ENCODE measurements around the gene DNAJC1. TPM values are rescaled to one million over a fixed set of nuclear protein-coding genes. Genes with fewer than 3 reads are reported as not detected.
A peak's percentile ranks its signal among the peaks of the same experiment; 100 is the strongest.

The DNAJC1 gene
- total RNA-seq, 2 experiments from 2014 or later: 26.5 to 32.5 TPM

DNA sequence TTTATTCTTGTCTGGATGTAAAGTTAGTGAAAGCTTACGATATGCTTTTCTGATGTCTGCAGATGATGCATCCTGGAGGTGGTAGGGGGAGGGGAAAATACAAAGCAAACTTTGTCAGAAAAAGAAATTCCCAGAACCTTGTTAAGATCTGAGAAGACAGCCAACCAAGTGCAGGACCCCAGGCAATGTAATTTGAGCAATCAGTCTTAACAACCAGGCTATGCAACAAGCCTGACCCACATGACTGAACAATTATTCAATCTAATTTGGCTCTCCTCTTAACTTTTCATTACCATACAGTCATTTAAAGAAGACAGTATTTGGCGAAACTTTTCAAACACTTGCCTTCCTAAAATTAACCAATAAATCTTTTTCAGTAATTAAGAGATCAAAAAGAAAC is 74.5 kb downstream of the DNAJC1 start:
- no peaks in the 10 kb centered on the region for H3K36me3 Mint-ChIP-seq
- H3K4me3 Mint-ChIP-seq: no peak overlapping the region
- no peaks in the 10 kb centered on the region for H3K4me1 Mint-ChIP-seq
- DNase-seq: no peak
- H3K27me3 Mint-ChIP-seq: no peaks in the 10 kb centered on the region
- no peak for ATAC-seq
- H3K9me3 Mint-ChIP-seq (ENCODE audit: low read depth): no peaks in the 10 kb centered on the region
- CTCF ChIA-PET: no interaction called here
- H3K27ac Mint-ChIP-seq: no peak overlapping the region

DNA sequence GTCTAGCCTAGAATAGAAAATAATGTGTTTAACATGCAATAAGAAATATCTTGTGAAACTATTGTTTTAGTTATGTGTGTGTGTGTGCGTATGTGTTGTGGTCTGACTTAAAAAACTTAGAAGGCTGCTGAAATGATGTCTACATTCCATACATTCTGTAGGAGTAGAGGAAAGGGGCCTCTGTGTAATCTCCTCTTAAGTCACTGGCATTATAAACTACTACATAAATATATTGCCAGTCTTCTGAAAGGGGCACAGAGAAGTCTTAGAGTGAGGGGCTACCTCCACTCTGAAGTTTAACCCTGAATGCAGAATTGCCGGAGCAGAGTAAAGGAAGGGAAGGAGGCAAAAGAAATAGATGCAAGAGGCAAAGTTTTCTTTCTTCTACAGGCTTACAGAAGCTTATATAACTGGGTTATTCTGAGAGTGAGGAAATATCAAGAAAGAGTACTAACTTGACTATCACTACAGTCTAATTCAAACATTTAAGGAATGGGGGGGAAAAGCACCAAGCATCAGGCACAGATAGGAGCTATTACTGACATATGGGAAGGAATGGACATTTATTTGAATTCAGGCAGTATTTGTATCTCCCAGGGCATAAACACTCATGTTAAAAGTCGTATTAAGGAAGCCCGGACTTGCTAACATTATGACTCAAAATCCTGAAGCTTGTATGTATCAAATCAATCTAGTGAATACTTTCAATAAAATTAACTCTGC is 75.7 kb downstream of the DNAJC1 start:
- Mint-ChIP-seq H3K9me3 (ENCODE audit: low read depth) (no peaks in the 10 kb centered on the region), H3K4me1 (no peaks in the 10 kb centered on the region), H3K27me3 (no peaks in the 10 kb centered on the region), H3K27ac (no peak overlapping the region), H3K4me3 (no peak overlapping the region), H3K36me3 (no peaks in the 10 kb centered on the region)
- ATAC-seq: no peak
- no peak for DNase-seq
- CTCF ChIA-PET: no interaction called here

DNA sequence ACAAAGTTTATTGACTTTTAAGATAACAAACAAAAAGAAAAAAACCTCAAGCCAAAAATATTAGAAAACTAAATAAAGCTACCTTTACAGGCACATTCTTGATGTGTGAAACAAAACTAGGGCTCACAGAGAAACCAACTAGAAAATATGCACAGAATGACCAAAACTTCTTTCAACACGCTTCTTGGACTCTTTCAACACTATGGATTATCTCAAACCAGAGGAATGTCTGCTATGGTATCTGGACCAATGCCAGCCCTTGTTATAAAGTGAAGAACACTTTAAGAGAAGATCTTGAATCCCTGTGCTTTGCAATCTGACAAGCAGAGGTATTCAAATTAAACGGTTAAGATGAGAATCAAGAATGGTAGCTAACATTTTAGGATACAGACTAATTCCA is 76.6 kb downstream of the DNAJC1 start:
- Mint-ChIP-seq H3K27me3 (no peaks in the 10 kb centered on the region), H3K4me1 (no peaks in the 10 kb centered on the region), H3K9me3 (ENCODE audit: low read depth) (no peaks in the 10 kb centered on the region), H3K4me3 (no peak overlapping the region), H3K27ac (no peak overlapping the region), H3K36me3 (no peaks in the 10 kb centered on the region)
- CTCF ChIA-PET: no interaction called here
- ATAC-seq: no peak
- no peak for DNase-seq

DNA sequence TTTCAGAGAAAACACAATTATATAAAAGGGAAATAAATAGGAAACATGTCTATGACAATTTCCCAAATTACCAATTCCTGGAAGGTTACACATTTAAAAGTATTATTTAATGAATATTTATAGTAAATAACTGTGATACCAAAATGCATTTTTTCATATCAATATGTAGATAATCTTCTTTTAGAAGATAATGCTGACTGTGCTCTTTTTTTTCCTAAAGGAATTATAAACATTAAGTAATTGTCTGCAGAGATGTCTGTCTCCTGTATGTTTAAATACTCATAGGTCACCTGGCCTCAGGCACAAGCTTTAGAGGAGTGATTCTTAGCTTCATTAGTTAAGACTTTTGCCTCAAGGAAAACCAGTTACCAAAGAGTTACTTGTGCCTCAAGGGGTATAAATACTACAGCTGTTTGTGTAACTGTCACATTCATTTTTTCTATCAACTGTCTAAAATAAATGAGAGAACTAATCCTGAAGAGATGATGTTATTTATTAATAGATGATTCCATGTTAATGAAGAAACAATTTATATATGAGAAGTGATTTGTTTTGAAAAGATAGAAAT is 77.1 kb downstream of the DNAJC1 start:
- no peaks in the 10 kb centered on the region for H3K36me3 Mint-ChIP-seq
- CTCF ChIA-PET: no interaction called here

DNA sequence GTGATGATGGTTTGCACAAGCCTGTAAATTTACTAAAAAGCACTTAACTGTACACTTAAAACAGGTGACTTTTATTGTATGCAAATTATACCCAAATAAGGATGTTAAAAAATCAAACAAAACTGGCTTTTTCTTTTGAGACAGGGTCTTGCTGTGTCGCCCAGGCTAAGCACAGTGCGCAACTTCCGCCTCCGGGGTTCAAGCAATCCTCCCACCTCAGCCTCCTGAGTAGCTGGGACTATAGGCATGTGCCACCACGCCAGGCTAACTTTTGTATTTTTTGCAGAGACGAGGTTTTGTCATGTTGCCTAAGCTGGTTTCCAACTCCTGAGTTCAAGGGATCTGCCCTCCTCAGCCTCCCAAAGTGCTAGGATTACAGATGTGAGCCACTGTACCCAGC is 77.7 kb downstream of the DNAJC1 start:
- Mint-ChIP-seq H3K4me1 (no peaks in the 10 kb centered on the region), H3K27me3 (no peaks in the 10 kb centered on the region), H3K4me3 (no peak overlapping the region), H3K36me3 (no peaks in the 10 kb centered on the region), H3K27ac (no peak overlapping the region), H3K9me3 (ENCODE audit: low read depth) (no peaks in the 10 kb centered on the region)
- CTCF ChIA-PET: no interaction called here
- no peak for DNase-seq
- no peak for ATAC-seq

More for the DNA sequence above, 77.1 kb downstream of the DNAJC1 start:
- no peaks in the 10 kb centered on the region for H3K4me1 Mint-ChIP-seq
- ATAC-seq (no peak), DNase-seq (no peak)
- no peak overlapping the region for H3K4me3 Mint-ChIP-seq
- no peaks in the 10 kb centered on the region for H3K27me3 Mint-ChIP-seq
- H3K9me3 Mint-ChIP-seq (ENCODE audit: low read depth): no peaks in the 10 kb centered on the region
- H3K27ac Mint-ChIP-seq: no peak overlapping the region

DNA sequence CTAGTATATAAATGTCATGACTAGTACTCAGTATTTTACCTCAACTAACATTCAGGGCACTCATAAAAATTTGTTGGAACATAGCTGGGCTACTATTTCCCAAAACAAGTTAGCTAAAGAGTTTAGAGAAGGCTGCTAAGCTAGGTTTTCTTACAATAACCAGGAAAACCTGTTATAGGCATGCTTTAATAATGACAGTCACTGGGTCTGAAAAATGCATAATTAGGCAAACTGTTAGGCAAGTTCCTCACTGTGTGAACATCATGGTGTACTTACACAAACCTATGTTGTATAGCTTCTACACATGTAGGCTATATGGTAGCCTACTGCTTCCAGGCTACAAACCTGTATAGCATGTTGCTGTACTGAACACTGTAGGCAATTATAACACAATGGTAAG is 79.0 kb downstream of the DNAJC1 start:
- Mint-ChIP-seq H3K27me3 (no peaks in the 10 kb centered on the region), H3K4me3 (no peak overlapping the region), H3K9me3 (ENCODE audit: low read depth) (no peaks in the 10 kb centered on the region), H3K36me3 (no peaks in the 10 kb centered on the region), H3K4me1 (no peaks in the 10 kb centered on the region), H3K27ac (no peak overlapping the region)
- DNase-seq (no peak), ATAC-seq (no peak)
- CTCF ChIA-PET: no interaction called here

DNA sequence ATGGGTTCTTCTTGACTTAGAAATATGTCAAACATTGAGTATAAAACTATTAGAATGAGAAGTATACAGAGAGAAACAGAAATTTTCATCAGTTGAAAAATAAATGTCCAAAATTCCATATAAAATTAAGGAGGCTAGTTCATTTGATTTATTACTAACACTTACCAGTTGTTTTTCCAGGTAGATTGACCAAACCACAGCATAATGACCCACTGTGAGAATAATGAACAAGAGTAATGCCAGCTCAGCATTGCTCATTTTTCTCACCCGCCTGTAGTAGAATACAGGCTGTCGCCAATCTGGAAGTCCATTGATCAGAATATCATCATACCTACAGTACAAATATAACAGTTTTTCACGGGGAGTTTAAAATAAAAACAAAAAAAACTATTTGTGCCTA is 82.9 kb downstream of the DNAJC1 start:
- Mint-ChIP-seq H3K9me3 (ENCODE audit: low read depth) (no peaks in the 10 kb centered on the region), H3K36me3 (peaks cover 1% of the 10 kb centered on the region), H3K4me1 (no peaks in the 10 kb centered on the region), H3K27ac (no peak overlapping the region), H3K27me3 (no peaks in the 10 kb centered on the region), H3K4me3 (no peak overlapping the region)
- CTCF ChIA-PET: no interaction called here
- no peak for DNase-seq
- no peak for ATAC-seq

DNA sequence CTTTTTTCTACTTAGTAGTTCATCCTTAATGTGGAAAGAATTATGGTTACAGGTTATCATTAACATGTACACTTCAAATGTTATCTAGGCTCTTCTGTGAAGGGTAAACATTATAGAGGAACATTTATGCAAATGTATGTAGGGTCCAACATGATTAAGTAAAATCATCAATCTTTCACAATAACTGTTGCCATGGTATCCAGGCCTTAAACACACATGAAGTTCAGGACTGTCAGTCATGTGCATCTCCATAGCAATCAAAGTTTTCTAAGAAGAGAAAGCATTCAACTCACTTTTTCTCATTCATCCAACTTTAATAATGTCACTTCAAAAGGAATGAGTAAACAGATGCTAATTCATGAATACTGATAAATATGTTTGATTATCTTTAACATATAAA is 83.6 kb downstream of the DNAJC1 start:
- H3K4me1 Mint-ChIP-seq: no peaks in the 10 kb centered on the region
- H3K27ac Mint-ChIP-seq: no peak overlapping the region
- CTCF ChIA-PET: no interaction called here
- H3K27me3 Mint-ChIP-seq: no peaks in the 10 kb centered on the region
- H3K4me3 Mint-ChIP-seq: no peak overlapping the region
- H3K36me3 Mint-ChIP-seq: peaks cover 1% of the 10 kb centered on the region
- DNase-seq (no peak), ATAC-seq (no peak)
- H3K9me3 Mint-ChIP-seq (ENCODE audit: low read depth): no peaks in the 10 kb centered on the region

DNA sequence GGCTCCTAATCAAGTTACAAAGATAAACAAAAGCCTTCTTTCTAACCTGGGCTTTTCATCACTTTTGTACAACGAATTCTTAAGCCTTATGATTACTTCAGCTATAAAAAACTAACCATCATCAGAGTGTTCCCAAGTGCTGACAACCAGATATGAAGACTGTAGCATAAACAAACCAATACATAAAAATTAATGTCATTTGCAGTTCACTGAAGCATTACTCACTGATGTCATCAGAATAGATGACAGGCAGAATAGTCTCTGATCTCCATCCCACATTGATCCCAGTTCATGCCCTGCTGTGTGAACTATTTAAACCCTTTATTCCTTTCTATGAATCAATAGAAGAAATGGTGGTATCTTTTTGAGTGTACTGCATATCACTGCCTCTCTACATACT is 84.4 kb downstream of the DNAJC1 start:
- no peaks in the 10 kb centered on the region for H3K4me1 Mint-ChIP-seq
- no peaks in the 10 kb centered on the region for H3K9me3 Mint-ChIP-seq (ENCODE audit: low read depth)
- peaks cover 1% of the 10 kb centered on the region for H3K36me3 Mint-ChIP-seq
- H3K27me3 Mint-ChIP-seq: no peaks in the 10 kb centered on the region
- no peak overlapping the region for H3K27ac Mint-ChIP-seq
- no peak for ATAC-seq
- DNase-seq: no peak
- H3K4me3 Mint-ChIP-seq: no peak overlapping the region
- CTCF ChIA-PET: no interaction called here

DNA sequence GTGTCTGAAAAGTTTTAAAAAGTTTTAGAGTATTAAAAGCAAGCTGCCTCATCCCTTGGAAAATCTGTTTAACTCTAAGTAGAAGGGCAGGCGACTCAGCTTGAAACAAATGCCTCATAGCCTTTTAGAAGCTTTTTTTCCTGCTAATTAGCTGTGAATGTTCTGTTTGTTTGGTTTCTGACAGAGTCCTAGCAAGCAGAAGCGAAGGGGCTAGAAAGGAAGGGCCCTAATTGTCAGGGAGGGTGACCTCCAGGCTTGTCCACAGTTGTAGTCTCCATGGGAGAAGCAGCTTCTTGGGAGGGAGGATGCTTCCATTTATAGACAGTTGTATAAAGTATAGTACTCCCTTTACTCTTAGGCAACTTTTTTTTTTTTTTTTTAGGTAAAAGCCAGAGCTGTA is 90.9 kb downstream of the DNAJC1 start:
- CTCF ChIA-PET: no interaction called here
- H3K36me3 Mint-ChIP-seq: peaks cover 5% of the 10 kb centered on the region
- ATAC-seq: no peak
- H3K27ac Mint-ChIP-seq: peak overlapping the region; percentile 17
- peaks cover 2% of the 10 kb centered on the region for H3K9me3 Mint-ChIP-seq (ENCODE audit: low read depth)
- peaks cover 21% of the 10 kb centered on the region for H3K4me1 Mint-ChIP-seq
- DNase-seq: no peak
- no peak overlapping the region for H3K4me3 Mint-ChIP-seq
- no peaks in the 10 kb centered on the region for H3K27me3 Mint-ChIP-seq

DNA sequence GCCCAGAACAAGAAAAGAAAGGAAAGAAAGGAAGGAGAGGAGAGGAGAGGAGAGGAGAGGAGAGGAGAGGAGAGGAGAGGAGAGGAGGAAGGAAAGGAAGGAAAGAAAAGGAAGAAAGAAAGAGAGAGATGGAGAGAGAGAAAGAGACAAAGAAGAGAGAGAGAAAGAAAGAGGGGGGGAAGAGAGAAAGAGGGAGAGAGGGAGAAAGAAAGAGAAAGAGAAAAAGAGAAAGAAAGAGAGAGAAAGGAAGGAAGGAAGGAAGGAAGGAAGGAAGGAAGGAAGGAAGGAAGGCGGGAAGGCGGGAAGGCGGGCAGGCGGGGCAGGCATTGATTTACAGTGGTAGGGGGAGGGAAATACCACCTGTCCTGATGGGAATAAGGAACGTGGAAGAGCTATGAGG is 92.7 kb downstream of the DNAJC1 start:
- Mint-ChIP-seq H3K27me3 (no peaks in the 10 kb centered on the region), H3K4me1 (peaks cover 21% of the 10 kb centered on the region), H3K27ac (no peak overlapping the region), H3K9me3 (ENCODE audit: low read depth) (peaks cover 2% of the 10 kb centered on the region), H3K4me3 (no peak overlapping the region), H3K36me3 (peaks cover 3% of the 10 kb centered on the region)
- CTCF ChIA-PET: interaction anchor here (0.9 kb wide), 1 partner anchor 12 kb away, joined by 3 read pairs; no protein-coding TSS in a partner anchor
- no peak for ATAC-seq
- DNase-seq: no peak

GRCh38 chr10:21907436-21907835 is 96.1 kb downstream of the DNAJC1 start:
- no peak for ATAC-seq
- no peak overlapping the region for H3K4me3 Mint-ChIP-seq
- H3K9me3 Mint-ChIP-seq (ENCODE audit: low read depth): peaks cover 2% of the 10 kb centered on the region
- H3K27ac Mint-ChIP-seq: no peak overlapping the region
- H3K27me3 Mint-ChIP-seq: no peaks in the 10 kb centered on the region
- CTCF ChIA-PET: no interaction called here
- H3K36me3 Mint-ChIP-seq: peaks cover 15% of the 10 kb centered on the region
- DNase-seq: no peak
- H3K4me1 Mint-ChIP-seq: peaks cover 6% of the 10 kb centered on the region

- DNase-seq (no peak), ATAC-seq (no peak)
- peaks cover 2% of the 10 kb centered on the region for H3K9me3 Mint-ChIP-seq (ENCODE audit: low read depth)
- no peaks in the 10 kb centered on the region for H3K27me3 Mint-ChIP-seq
- CTCF ChIA-PET: no interaction called here
- H3K27ac Mint-ChIP-seq: no peak overlapping the region
- no peak overlapping the region for H3K4me3 Mint-ChIP-seq
- H3K4me1 Mint-ChIP-seq: no peaks in the 10 kb centered on the region
- H3K36me3 Mint-ChIP-seq: peaks cover 14% of the 10 kb centered on the region
These were observed 98.6 kb downstream of the DNAJC1 start for GRCh38 chr10:21904930-21905329.

DNA sequence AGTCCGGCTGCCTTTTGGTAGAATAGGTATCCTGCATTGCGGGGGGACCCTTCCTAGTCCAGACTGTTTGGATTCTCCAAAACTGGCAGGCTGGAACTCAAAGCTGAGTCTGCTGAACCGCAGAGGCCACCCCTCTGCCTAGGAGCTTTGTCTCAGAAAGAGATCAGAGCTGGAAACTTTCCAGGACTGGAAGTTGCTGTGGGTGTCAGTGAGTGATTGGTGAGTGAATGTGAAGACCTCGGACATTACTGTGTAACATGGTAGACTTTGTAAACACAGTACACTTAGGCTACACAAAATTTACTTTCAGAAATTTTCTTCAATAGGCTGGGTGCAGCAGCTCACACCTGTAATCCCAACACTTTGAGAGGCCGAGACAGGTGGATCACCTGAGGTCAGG is 103.8 kb downstream of the DNAJC1 start:
- ATAC-seq (no peak), DNase-seq (no peak)
- Mint-ChIP-seq H3K4me1 (no peaks in the 10 kb centered on the region), H3K36me3 (peaks cover 24% of the 10 kb centered on the region), H3K9me3 (ENCODE audit: low read depth) (no peaks in the 10 kb centered on the region), H3K27ac (no peak overlapping the region), H3K27me3 (no peaks in the 10 kb centered on the region), H3K4me3 (no peak overlapping the region)
- CTCF ChIA-PET: no interaction called here
